Loucy (cell line): ENCODE measurements around the gene SYNJ2.

Source experiments
- H2AFZ ChIP-seq: fragments of 200-600 bp; sonication (generic); 2 replicates; pipeline ENCODE4 v1.6.0; 2016; ENCODE audit warnings: antibody characterized with exemption, mild to moderate bottlenecking, low read length, moderate library complexity
- H3F3A ChIP-seq: fragments of 200-600 bp; 2 replicates; pipeline ENCODE4 v1.6.0; 2016; ENCODE audit warnings: antibody characterized with exemption, low read depth, mild to moderate bottlenecking
- H3K27me3 ChIP-seq: fragments of 200-600 bp; sonication (generic); 2 replicates; pipeline ENCODE4 v1.6.1; 2014; ENCODE audit warnings: low read length, mild to moderate bottlenecking; ENCODE audit not compliant: insufficient read depth, poor library complexity, severe bottlenecking
- H3K36me3 ChIP-seq: fragments of 200-600 bp; sonication (generic); 2 replicates; pipeline ENCODE4 v1.6.1; 2016; ENCODE audit warnings: low read length; ENCODE audit not compliant: insufficient read depth
- H3K4me1 ChIP-seq: fragments of 200-600 bp; sonication (generic); 2 replicates; pipeline ENCODE4 v1.5.1; 2014; ENCODE audit warnings: low read length, mild to moderate bottlenecking; ENCODE audit not compliant: insufficient read depth, poor library complexity, severe bottlenecking
- H3K4me2 ChIP-seq: fragments of 200-600 bp; sonication (generic); 2 replicates; pipeline ENCODE4 v1.6.0; 2014; ENCODE audit warnings: antibody characterized with exemption, low read length, low read depth, mild to moderate bottlenecking; ENCODE audit not compliant: poor library complexity, severe bottlenecking
- H3K4me3 ChIP-seq: fragments of 200-600 bp; sonication (generic); 2 replicates; pipeline ENCODE4 v1.5.1; 2014; ENCODE audit warnings: low read length, mild to moderate bottlenecking, mixed read lengths; ENCODE audit not compliant: poor library complexity, severe bottlenecking
- H3K79me2 ChIP-seq: fragments of 200-600 bp; sonication (generic); 2 replicates; pipeline ENCODE4 v1.6.1; 2014; ENCODE audit warnings: low read length; ENCODE audit not compliant: insufficient read depth
- H3K9ac ChIP-seq: fragments of 200-600 bp; sonication (generic); 2 replicates; pipeline ENCODE4 v1.6.0; 2014; ENCODE audit warnings: mild to moderate bottlenecking, low read depth, low read length, moderate library complexity; ENCODE audit not compliant: poor library complexity, severe bottlenecking
- H3K9me2 ChIP-seq: fragments of 200-600 bp; sonication (generic); replicated peaks from 2 replicates; pipeline ENCODE4 v1.6.1; 2016; ENCODE audit warnings: low read depth, low read length, mixed read lengths
- H3K9me3 ChIP-seq: fragments of 200-600 bp; sonication (generic); 2 replicates; pipeline ENCODE4 v1.6.1; 2014; ENCODE audit warnings: mild to moderate bottlenecking, antibody characterized with exemption, low read length, low read depth; ENCODE audit not compliant: insufficient read depth
- H4K20me1 ChIP-seq: fragments of 200-600 bp; sonication (generic); 2 replicates; pipeline ENCODE4 v1.6.0; 2014; ENCODE audit warnings: antibody characterized with exemption, low read length, mild to moderate bottlenecking; ENCODE audit not compliant: insufficient read depth, poor library complexity, severe bottlenecking
- CTCF ChIP-seq: fragments of 200-600 bp; sonication (generic); conservative IDR thresholded peaks from 2 replicates; pipeline ENCODE4 v1.5.1; 2014; ENCODE audit warnings: mild to moderate bottlenecking, antibody characterized with exemption, low read length
- EZH2phosphoT487 ChIP-seq: fragments of 200-600 bp; IDR thresholded peaks from 2 replicates; pipeline ENCODE4 v1.6.1; 2018; ENCODE audit warnings: antibody characterized with exemption, mild to moderate bottlenecking, moderate library complexity, borderline replicate concordance

SYNJ2 gene

DNA sequence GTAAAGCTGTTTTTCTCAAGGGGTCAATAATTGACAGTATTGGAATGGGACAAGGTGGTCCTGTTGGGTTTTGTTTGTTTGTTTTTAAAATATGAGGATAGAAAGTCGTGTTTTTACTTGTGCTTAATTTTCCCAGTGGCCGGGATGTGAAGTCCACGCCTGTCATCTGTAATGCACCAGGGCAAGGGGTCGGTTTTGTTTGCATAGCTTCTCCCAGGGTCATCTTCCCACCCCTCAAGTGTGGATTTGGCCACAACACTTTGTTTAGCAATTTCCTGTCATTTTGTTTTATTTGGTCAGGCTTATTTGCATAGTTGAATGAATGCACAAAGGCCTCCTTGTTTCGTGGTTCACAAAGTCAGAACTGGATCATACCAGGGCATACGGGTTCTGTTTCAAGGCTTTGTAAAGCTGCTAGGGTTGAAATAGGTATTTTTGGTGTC, 29.8 kb downstream of the SYNJ2 start:
- peaks cover 85% of the 10 kb centered on the region for H3K79me2 ChIP-seq

DNA sequence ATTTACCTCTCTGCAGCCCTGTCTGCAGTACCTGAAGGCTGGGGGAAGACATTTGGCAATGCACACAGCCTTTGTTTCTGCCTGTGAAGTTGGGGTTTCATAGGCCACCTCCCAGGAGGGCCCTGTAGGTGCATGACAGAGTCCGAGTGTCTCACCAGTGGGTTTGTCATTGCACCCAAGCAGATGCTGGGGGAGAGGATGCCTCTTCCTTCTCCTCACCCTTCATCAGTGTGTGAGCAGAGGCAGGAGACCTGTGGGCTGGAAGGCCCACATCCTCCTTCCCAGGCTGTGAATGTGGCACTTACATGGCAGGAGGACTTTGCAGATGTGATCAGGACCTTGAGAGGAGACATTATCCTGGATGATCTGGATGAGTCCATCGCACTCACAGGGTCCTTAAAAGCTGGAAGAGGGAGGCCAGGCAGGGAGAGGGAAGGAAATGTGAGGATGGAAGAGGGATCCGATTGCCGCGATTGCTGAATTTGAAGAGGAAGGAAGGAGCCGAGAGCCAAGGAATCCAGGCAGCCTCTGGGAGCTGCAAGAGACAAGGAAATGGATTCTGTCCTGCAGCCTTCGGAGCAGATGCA, 30.4 kb downstream of the SYNJ2 start:
- Histone ChIP-seq H3K4me2 (no peak overlapping the region), H3K79me2 (peaks cover 90% of the 10 kb centered on the region), H3K9me2 (no peaks in the 10 kb centered on the region), H3F3A (no peaks in the 10 kb centered on the region), H4K20me1 (no peaks in the 10 kb centered on the region), H3K36me3 (no peaks in the 10 kb centered on the region), H3K4me1 (peaks cover 47% of the 10 kb centered on the region), H3K9ac (no peak overlapping the region), H2AFZ (no peak overlapping the region), H3K4me3 (no peak overlapping the region), H3K27me3 (no peaks in the 10 kb centered on the region), H3K9me3 (no peaks in the 10 kb centered on the region)
- TF ChIP-seq CTCF (no peak), EZH2phosphoT487 (no peak)

More for the DNA sequence above, 29.8 kb downstream of the SYNJ2 start:
- no peak overlapping the region for H3K4me2 ChIP-seq
- H3K36me3 ChIP-seq = no peaks in the 10 kb centered on the region
- H2AFZ ChIP-seq = no peak overlapping the region
- H3K9me3 ChIP-seq = no peaks in the 10 kb centered on the region
- H3K4me1 ChIP-seq = peaks cover 47% of the 10 kb centered on the region
- H3F3A ChIP-seq = no peaks in the 10 kb centered on the region
- no peak overlapping the region for H3K4me3 ChIP-seq
- H3K9ac ChIP-seq = no peak overlapping the region
- no peak for TF ChIP-seq CTCF
- TF ChIP-seq EZH2phosphoT487 = no peak
- H3K27me3 ChIP-seq = no peaks in the 10 kb centered on the region
- H4K20me1 ChIP-seq = no peaks in the 10 kb centered on the region
- H3K9me2 ChIP-seq = no peaks in the 10 kb centered on the region

- Histone ChIP-seq H3K36me3 (peaks cover 12% of the 10 kb centered on the region; the same call in 1 of the 2 replicates), H3K79me2 (peaks cover 77% of the 10 kb centered on the region), H2AFZ (no peak overlapping the region), H3K4me2 (no peak overlapping the region), H3K9me2 (no peaks in the 10 kb centered on the region), H3K9ac (no peak overlapping the region), H3K9me3 (no peaks in the 10 kb centered on the region), H3K27me3 (no peaks in the 10 kb centered on the region), H3K4me1 (peaks cover 39% of the 10 kb centered on the region), H4K20me1 (no peaks in the 10 kb centered on the region), H3F3A (no peaks in the 10 kb centered on the region), H3K4me3 (no peak overlapping the region)
- no peak for TF ChIP-seq CTCF
Observed at GRCh38 chr6:158013904-158014504, 32.3 kb downstream of the SYNJ2 start.
